HepG2 (cell line): ENCODE measurements around the gene ALDH3B2. TPM values are rescaled to one million over a fixed set of nuclear protein-coding genes. Genes with fewer than 3 reads are reported as not detected.
A peak's percentile ranks its signal among the peaks of the same experiment; 100 is the strongest.

Experiments
- ARNTL ChIP-seq: sonication (generic); formaldehyde crosslinking; IDR thresholded peaks from 2 replicates; pipeline ENCODE4 v1.4.0; 2020; ENCODE audit warnings: mild to moderate bottlenecking, missing genetic modification reagents
- CCAR2 ChIP-seq: fragments of 200-400 bp; formaldehyde crosslinking; optimal IDR thresholded peaks from 2 replicates; pipeline ENCODE3; 2018; ENCODE audit warnings: low read depth, mild to moderate bottlenecking, low read length, moderate library complexity
- ESRRA ChIP-seq: sonication (generic); formaldehyde crosslinking; IDR thresholded peaks from 2 replicates; pipeline ENCODE4 v1.5.1; 2020; ENCODE audit warnings: mild to moderate bottlenecking, low read depth, missing genetic modification reagents
- FOXK1 ChIP-seq: sonication (generic); formaldehyde crosslinking; IDR thresholded peaks from 2 replicates; pipeline ENCODE4 v1.4.0; 2020; ENCODE audit warnings: low read depth, missing genetic modification reagents, borderline replicate concordance
- GPBP1L1 ChIP-seq: sonication (generic); formaldehyde crosslinking; IDR thresholded peaks from 2 replicates; pipeline ENCODE4 v1.5.0; 2020; ENCODE audit warnings: mild to moderate bottlenecking, missing genetic modification reagents
- HOXA3 ChIP-seq: sonication (generic); formaldehyde crosslinking; IDR thresholded peaks from 2 replicates; pipeline ENCODE4 v1.5.0; 2020; ENCODE audit warnings: missing genetic modification reagents
- NR2C2 ChIP-seq: sonication (generic); formaldehyde crosslinking; IDR thresholded peaks from 2 replicates; pipeline ENCODE4 v1.4.0; 2020; ENCODE audit warnings: missing genetic modification reagents, mild to moderate bottlenecking, moderate library complexity, borderline replicate concordance
- RARA ChIP-seq: IDR thresholded peaks from 2 replicates; pipeline ENCODE4 v1.6.1; 2016; ENCODE audit warnings: missing genetic modification reagents, missing compliant biosample characterization
- RBAK ChIP-seq: sonication (generic); formaldehyde crosslinking; IDR thresholded peaks from 2 replicates; pipeline ENCODE4 v1.5.1; 2020; ENCODE audit warnings: mild to moderate bottlenecking, missing genetic modification reagents
- SATB2 ChIP-seq: sonication (generic); formaldehyde crosslinking; IDR thresholded peaks from 2 replicates; pipeline ENCODE4 v1.5.0; 2020; ENCODE audit warnings: missing genetic modification reagents
- SMYD3 ChIP-seq: sonication (generic); formaldehyde crosslinking; IDR thresholded peaks from 2 replicates; pipeline ENCODE4 v1.8.1; 2023; ENCODE audit warnings: mild to moderate bottlenecking, missing genetic modification reagents
- SP1 ChIP-seq, 2 experiments: fragments of 450-650 bp in 1 of 2; sonication (generic) in 1 of 2; formaldehyde crosslinking in 1 of 2; IDR thresholded peaks; 2 replicates each; pipeline versions ENCODE4 v1.4.0 to v1.6.1; 2016 to 2020; ENCODE audit warnings: missing genetic modification reagents in 1 of 2
- TCF7 ChIP-seq: sonication (generic); IDR thresholded peaks from 2 replicates; pipeline ENCODE4 v1.6.1; 2016; ENCODE audit warnings: antibody characterized with exemption, low read depth
- ZBTB20 ChIP-seq: sonication (generic); formaldehyde crosslinking; IDR thresholded peaks from 2 replicates; pipeline ENCODE4 v1.8.1; 2023; ENCODE audit warnings: missing genetic modification reagents, low read depth, mild to moderate bottlenecking, borderline replicate concordance
- ZNF230 ChIP-seq: sonication (generic); formaldehyde crosslinking; IDR thresholded peaks from 2 replicates; pipeline ENCODE4 v1.4.0; 2020; ENCODE audit warnings: mild to moderate bottlenecking, missing genetic modification reagents
- ZNF446 ChIP-seq: sonication (generic); formaldehyde crosslinking; IDR thresholded peaks from 2 replicates; pipeline ENCODE4 v1.5.0; 2020; ENCODE audit warnings: mild to moderate bottlenecking, missing genetic modification reagents
- ZNF512 ChIP-seq: sonication (generic); formaldehyde crosslinking; IDR thresholded peaks from 2 replicates; pipeline ENCODE4 v1.4.0; 2020; ENCODE audit warnings: mild to moderate bottlenecking, missing genetic modification reagents
- ZNF569 ChIP-seq: sonication (generic); formaldehyde crosslinking; IDR thresholded peaks from 2 replicates; pipeline ENCODE4 v1.5.0; 2020; ENCODE audit warnings: mild to moderate bottlenecking, missing genetic modification reagents, moderate library complexity, borderline replicate concordance
- ZNF891 ChIP-seq: sonication (generic); formaldehyde crosslinking; IDR thresholded peaks from 2 replicates; pipeline ENCODE4 v1.5.0; 2020; ENCODE audit warnings: mild to moderate bottlenecking, missing genetic modification reagents
- ZSCAN9 ChIP-seq: IDR thresholded peaks from 2 replicates; pipeline ENCODE4 v1.6.1; 2016; ENCODE audit warnings: borderline replicate concordance
- polyA plus RNA-seq, 8 experiments: library from polyadenylated mRNA; depleted of rRNA in 3 of 8; stranded (reverse) in 7 of 8; unstranded in 1 of 8; fragments of >200 nt; fragmentation: Illumina TruSeq in 4 of 8; extraction: Trizol in 4 of 8; gene quantifications; 2 replicates each; pipeline versions ENCODE4 v1.2.1 to v1.2.3, GENCODE V29; 2011 to 2016; ENCODE audit warnings: low read depth in 4 of 8, missing spikeins in 1 of 8, mixed read lengths in 1 of 8; ENCODE audit not compliant: insufficient read depth in 1 of 8
- total RNA-seq, 5 experiments: library from RNA; depleted of rRNA; stranded (reverse); fragments of >200 nt; fragmentation: Illumina TruSeq; extraction: Trizol; gene quantifications; 2 replicates each; pipeline ENCODE4 v1.2.3, GENCODE V29; 2016; ENCODE audit warnings: low read depth in 1 of 5
- TF ChIP-seq, protein P1 (sequence below): sonication (generic); IDR thresholded peaks from 2 replicates; pipeline ENCODE4 v1.6.1; 2016; ENCODE audit warnings: low read depth, borderline replicate concordance
- TF ChIP-seq, protein P2 (sequence below): sonication (generic); formaldehyde crosslinking; IDR thresholded peaks from 2 replicates; pipeline ENCODE4 v1.8.1; 2022; ENCODE audit warnings: mild to moderate bottlenecking, missing genetic modification reagents

The ALDH3B2 gene
- total and polyA plus RNA-seq, 2 of the 13 experiments (the other 11 are each of a cell fraction or from before 2014, with no cell fraction given): not detected

DNA sequence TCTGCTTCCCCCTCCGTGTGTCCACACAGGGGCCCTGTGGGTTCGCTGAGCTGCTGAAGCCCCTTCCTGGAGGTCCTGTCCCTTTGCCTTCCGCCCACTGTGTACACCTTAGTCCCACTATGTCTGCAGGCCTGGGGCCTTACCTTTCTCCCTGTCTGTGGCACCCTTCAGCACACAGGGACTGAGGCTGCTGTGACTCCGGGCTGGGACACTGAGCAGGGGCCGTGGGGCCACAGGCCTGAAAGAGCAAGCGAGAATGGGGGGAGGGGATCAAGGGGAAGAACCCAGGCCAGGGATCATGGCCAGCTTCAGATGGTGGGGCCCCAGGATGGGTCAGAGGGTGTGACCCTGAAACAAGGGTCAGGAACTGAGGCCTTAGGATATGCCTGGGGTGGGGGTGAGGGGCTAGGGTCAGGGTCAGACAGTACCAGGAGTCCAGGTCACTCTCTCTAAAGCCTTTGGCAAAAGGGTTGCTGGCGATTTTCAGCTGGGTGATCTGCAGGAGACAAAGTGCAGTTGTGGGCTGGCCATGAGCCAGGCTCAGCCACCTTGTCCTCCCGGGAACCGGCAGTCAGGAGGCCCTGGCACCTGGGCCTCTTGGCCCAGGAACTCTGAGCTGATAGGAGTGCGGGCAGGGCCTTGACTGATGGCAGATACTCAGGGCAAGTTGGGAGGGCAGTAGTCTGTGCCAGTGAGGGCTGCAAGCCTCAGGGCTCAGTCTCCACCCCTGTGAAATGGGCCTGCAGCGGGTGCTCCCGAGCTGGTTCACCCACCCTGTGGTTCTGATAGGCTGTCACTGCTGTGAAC is 42.0 kb downstream of the ALDH3B2 start (continued):
- peak; percentile 95 for TF ChIP-seq NR2C2 (CRISPR knock-in tag)
- TF ChIP-seq, protein P1, sequence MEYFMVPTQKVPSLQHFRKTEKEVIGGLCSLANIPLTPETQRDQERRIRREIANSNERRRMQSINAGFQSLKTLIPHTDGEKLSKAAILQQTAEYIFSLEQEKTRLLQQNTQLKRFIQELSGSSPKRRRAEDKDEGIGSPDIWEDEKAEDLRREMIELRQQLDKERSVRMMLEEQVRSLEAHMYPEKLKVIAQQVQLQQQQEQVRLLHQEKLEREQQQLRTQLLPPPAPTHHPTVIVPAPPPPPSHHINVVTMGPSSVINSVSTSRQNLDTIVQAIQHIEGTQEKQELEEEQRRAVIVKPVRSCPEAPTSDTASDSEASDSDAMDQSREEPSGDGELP: peak; percentile 92
- TF ChIP-seq RBAK (CRISPR knock-in tag): peak; percentile 39; the same call in 1 of the 2 replicates
- peak; percentile 92; the same call in 1 of the 2 replicates for TF ChIP-seq ESRRA (CRISPR knock-in tag)
- TF ChIP-seq, protein P2, sequence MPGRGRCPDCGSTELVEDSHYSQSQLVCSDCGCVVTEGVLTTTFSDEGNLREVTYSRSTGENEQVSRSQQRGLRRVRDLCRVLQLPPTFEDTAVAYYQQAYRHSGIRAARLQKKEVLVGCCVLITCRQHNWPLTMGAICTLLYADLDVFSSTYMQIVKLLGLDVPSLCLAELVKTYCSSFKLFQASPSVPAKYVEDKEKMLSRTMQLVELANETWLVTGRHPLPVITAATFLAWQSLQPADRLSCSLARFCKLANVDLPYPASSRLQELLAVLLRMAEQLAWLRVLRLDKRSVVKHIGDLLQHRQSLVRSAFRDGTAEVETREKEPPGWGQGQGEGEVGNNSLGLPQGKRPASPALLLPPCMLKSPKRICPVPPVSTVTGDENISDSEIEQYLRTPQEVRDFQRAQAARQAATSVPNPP (CRISPR knock-in tag): peak; percentile 54; the same call in 1 of the 2 replicates
- no peak for TF ChIP-seq ZNF891 (CRISPR knock-in tag)
- TF ChIP-seq ARNTL: no peak
- TF ChIP-seq HOXA3: peak; percentile 68; the same call in 1 of the 2 replicates
- TF ChIP-seq ZBTB20 (CRISPR knock-in tag): peak; percentile 75; the same call in 1 of the 2 replicates
- TF ChIP-seq ZNF569 (CRISPR knock-in tag): no peak
- TF ChIP-seq SATB2: no peak
- TF ChIP-seq ZNF446: no peak
- TF ChIP-seq ZNF512: no peak
- TF ChIP-seq SMYD3 (CRISPR knock-in tag): no peak
- no peak for TF ChIP-seq CCAR2
- peak; percentile 75 for TF ChIP-seq RARA
- no peak for TF ChIP-seq SP1 (IDR thresholded peaks at IDR 0.05)
- TF ChIP-seq SP1 (CRISPR knock-in tag; IDR thresholded peaks at IDR 0.05): no peak
- peak; percentile 37; the same call in 1 of the 2 replicates for TF ChIP-seq TCF7
- TF ChIP-seq GPBP1L1 (CRISPR knock-in tag): no peak
- TF ChIP-seq ZNF230 (CRISPR knock-in tag): peak; percentile 11; the same call in 1 of the 2 replicates
- 0 out of 2 replicates have a peak, but pooled peaks have one; percentile 26 for TF ChIP-seq ZSCAN9 (CRISPR knock-in tag)
- no peak for TF ChIP-seq FOXK1 (CRISPR knock-in tag)
